A549 (cell line): ENCODE measurements around the gene TLR2. TPM values are rescaled to one million over a fixed set of nuclear protein-coding genes. Genes with fewer than 3 reads are reported as not detected.

Experiments used
- ATAC-seq, 2 experiments: fragments of 200-7000 bp in 1 of 2; fragments of >200 bp in 1 of 2; cut with Nextera tagmentation in 1 of 2; cut with Tn5 transposase in 1 of 2; 3 replicates each; pipeline versions ENCODE4 v1.8.0 to v1.9.1; 2018 to 2020; ENCODE audit warnings: mild to moderate bottlenecking in 1 of 2, moderate library complexity in 1 of 2
- CTCF ChIA-PET: fragments of 300-600 bp; sonication (Branson Sonifier 250); formaldehyde crosslinking; extraction: SDS; loops from one replicate; lab custom pipeline; 2021; ENCODE audit warnings: antibody characterized with exemption, inconsistent platforms; lab: Yijun Ruan, JAX
- POLR2A ChIA-PET: fragments of 350-600 bp; formaldehyde crosslinking; extraction: SDS; loops from one replicate; lab custom pipeline; 2021; ENCODE audit warnings: antibody characterized with exemption, inconsistent platforms; lab: Yijun Ruan, JAX
- DNase-seq, 2 experiments: peaks; one replicate each; pipeline versions ENCODE4 v3.0.0 to v3.0.0-alpha.2; 2011 to 2016; ENCODE audit warnings: low read depth in 1 of 2, low spot score in 1 of 2
- FAIRE-seq: peaks from 2 replicates; lab custom pipeline; 2011; peaks lifted over from hg19 to GRCh38; lab: Jason Lieb, UNC
- H3K27ac ChIP-seq, 2 experiments: fragments of >200 bp; sonication (Bioruptor Twin); formaldehyde crosslinking; 3 replicates each; pipeline ENCODE4 v1.5.1; 2016 to 2017
- H3K4me1 ChIP-seq: fragments of >200 bp; sonication (Bioruptor Twin); formaldehyde crosslinking; 3 replicates; pipeline ENCODE4 v1.6.1; 2016
- H3K4me2 ChIP-seq: fragments of >200 bp; sonication (Bioruptor Twin); formaldehyde crosslinking; 3 replicates; pipeline ENCODE4 v1.6.1; 2016
- H3K4me3 ChIP-seq: fragments of >200 bp; sonication (Bioruptor Twin); formaldehyde crosslinking; 3 replicates; pipeline ENCODE4 v1.5.1; 2016
- H3K9me3 ChIP-seq: fragments of >200 bp; sonication (Bioruptor Twin); formaldehyde crosslinking; 3 replicates; pipeline ENCODE4 v1.6.1; 2016
- CEBPB ChIP-seq, 2 experiments: fragments of >200 bp in 1 of 2; sonication (Bioruptor Twin) in 1 of 2; formaldehyde crosslinking in 1 of 2; IDR thresholded peaks; 2 replicates each; pipeline ENCODE4 v1.6.1; 2012 to 2016
- CHD2 ChIP-seq: fragments of 150-350 bp; IDR thresholded peaks from 2 replicates; pipeline ENCODE4 v1.6.1; 2014; ENCODE audit warnings: low read length; ENCODE audit not compliant: partially characterized antibody
- CHD4 ChIP-seq: fragments of 200-600 bp; sonication (generic); IDR thresholded peaks from 2 replicates; pipeline ENCODE4 v1.6.1; 2016; ENCODE audit warnings: antibody characterized with exemption, mild to moderate bottlenecking, borderline replicate concordance
- EHMT2 ChIP-seq: fragments of 200-600 bp; sonication (generic); IDR thresholded peaks from 2 replicates; pipeline ENCODE4 v1.6.1; 2016; ENCODE audit warnings: antibody characterized with exemption, low read depth, mild to moderate bottlenecking, moderate library complexity
- EP300 ChIP-seq, 2 experiments: fragments of >200 bp; sonication (Bioruptor Twin); formaldehyde crosslinking; IDR thresholded peaks; 2 replicates in 1 of 2; 3 replicates in 1 of 2; pipeline ENCODE4 v1.6.1; 2016 to 2017
- ESRRA ChIP-seq: fragments of 150-350 bp; IDR thresholded peaks from 2 replicates; pipeline ENCODE4 v1.6.1; 2014; ENCODE audit warnings: mild to moderate bottlenecking, low read length, borderline replicate concordance
- FOSB ChIP-seq: fragments of 250-450 bp; sonication (Bioruptor Pico); IDR thresholded peaks from 2 replicates; pipeline ENCODE4 v1.5.0; 2020; ENCODE audit warnings: mild to moderate bottlenecking, moderate library complexity
- GATA3 ChIP-seq: IDR thresholded peaks from 2 replicates; pipeline ENCODE4 v1.6.1; 2012; ENCODE audit warnings: borderline replicate concordance
- HEYL ChIP-seq: fragments of 250-450 bp; sonication (Bioruptor Pico); IDR thresholded peaks from 2 replicates; pipeline ENCODE4 v1.8.0; 2021; ENCODE audit warnings: mild to moderate bottlenecking, moderate library complexity
- HMGXB4 ChIP-seq: fragments of 250-450 bp; sonication (Bioruptor Pico); IDR thresholded peaks from 2 replicates; pipeline ENCODE4 v1.5.0; 2021; ENCODE audit warnings: mild to moderate bottlenecking, moderate library complexity, borderline replicate concordance
- HOXA7 ChIP-seq: fragments of 250-450 bp; sonication (Bioruptor Pico); IDR thresholded peaks from 2 replicates; pipeline ENCODE4 v1.5.0; 2020; ENCODE audit warnings: mild to moderate bottlenecking, moderate library complexity
- HOXB13 ChIP-seq: fragments of 250-450 bp; sonication (Bioruptor Pico); IDR thresholded peaks from 2 replicates; pipeline ENCODE4 v1.5.0; 2020; ENCODE audit warnings: low read depth, mild to moderate bottlenecking, moderate library complexity
- JUN ChIP-seq, 2 experiments: fragments of >200 bp; sonication (Bioruptor Twin); formaldehyde crosslinking; IDR thresholded peaks; 2 replicates in 1 of 2; 3 replicates in 1 of 2; pipeline ENCODE4 v1.6.1; 2016 to 2017
- JUNB ChIP-seq: fragments of >200 bp; sonication (Bioruptor Twin); formaldehyde crosslinking; IDR thresholded peaks from 2 replicates; pipeline ENCODE4 v1.6.1; 2016
- KDM1A ChIP-seq: fragments of 200-600 bp; sonication (generic); IDR thresholded peaks from 2 replicates; pipeline ENCODE4 v1.6.1; 2016; ENCODE audit warnings: low read depth, mild to moderate bottlenecking
- MAZ ChIP-seq: fragments of 150-350 bp; IDR thresholded peaks from 2 replicates; pipeline ENCODE4 v1.6.1; 2014; ENCODE audit warnings: antibody characterized with exemption, low read depth, low read length, borderline replicate concordance
- PBX3 ChIP-seq: IDR thresholded peaks from 2 replicates; pipeline ENCODE4 v1.6.1; 2012
- RARB ChIP-seq: fragments of 250-450 bp; sonication (Bioruptor Pico); IDR thresholded peaks from 2 replicates; pipeline ENCODE4 v1.8.0; 2021; ENCODE audit warnings: mild to moderate bottlenecking, moderate library complexity
- RCOR1 ChIP-seq: fragments of 150-350 bp; IDR thresholded peaks from 2 replicates; pipeline ENCODE4 v1.6.1; 2014; ENCODE audit warnings: antibody characterized with exemption, low read length, low read depth
- TP53 ChIP-seq: fragments of 250-450 bp; sonication (Bioruptor Pico); IDR thresholded peaks from 2 replicates; pipeline ENCODE4 v1.5.0; 2021; ENCODE audit warnings: mild to moderate bottlenecking, moderate library complexity
- ZNF302 ChIP-seq: fragments of 250-450 bp; sonication (Bioruptor Pico); IDR thresholded peaks from 2 replicates; pipeline ENCODE4 v1.9.0; 2021; ENCODE audit warnings: inconsistent platforms, mild to moderate bottlenecking, moderate library complexity
- ZSCAN20 ChIP-seq: fragments of 250-450 bp; sonication (Bioruptor Pico); IDR thresholded peaks from 2 replicates; pipeline ENCODE4 v1.8.0; 2022; ENCODE audit warnings: mild to moderate bottlenecking, moderate library complexity
- WGBS: methylation state at CpG from one replicate; pipeline ENCODE4 v1.1.6; 2017; ENCODE audit errors: missing lambda C conversion rate; 5-methylcytosine and 5-hydroxymethylcytosine counted together
- polyA plus RNA-seq, 4 experiments: library from polyadenylated mRNA; depleted of rRNA in 3 of 4; stranded (reverse); fragments of >200 nt; fragmentation: RNase III in 1 of 4; extraction: RNeasy Plus Mini Kit Qiagen cat#74134 plus additional on column Dnase treatment in 1 of 4; gene quantifications; 2 replicates in 3 of 4; 3 replicates in 1 of 4; pipeline ENCODE4 v1.2.3, GENCODE V29; 2011 to 2017
- TF ChIP-seq, protein P1 (sequence below): fragments of 200-600 bp; sonication (generic); IDR thresholded peaks from 2 replicates; pipeline ENCODE4 v1.6.1; 2016; ENCODE audit warnings: antibody characterized with exemption, mild to moderate bottlenecking, moderate library complexity
- TF ChIP-seq, protein P2 (sequence below): fragments of >200 bp; sonication (Bioruptor Twin); formaldehyde crosslinking; IDR thresholded peaks from 2 replicates; pipeline ENCODE4 v1.6.1; 2016

TLR2 gene
- polyA plus RNA-seq, 2 of the 4 experiments (the other 2 are of a cell fraction): 0.14 TPM; not detected in 1

DNA sequence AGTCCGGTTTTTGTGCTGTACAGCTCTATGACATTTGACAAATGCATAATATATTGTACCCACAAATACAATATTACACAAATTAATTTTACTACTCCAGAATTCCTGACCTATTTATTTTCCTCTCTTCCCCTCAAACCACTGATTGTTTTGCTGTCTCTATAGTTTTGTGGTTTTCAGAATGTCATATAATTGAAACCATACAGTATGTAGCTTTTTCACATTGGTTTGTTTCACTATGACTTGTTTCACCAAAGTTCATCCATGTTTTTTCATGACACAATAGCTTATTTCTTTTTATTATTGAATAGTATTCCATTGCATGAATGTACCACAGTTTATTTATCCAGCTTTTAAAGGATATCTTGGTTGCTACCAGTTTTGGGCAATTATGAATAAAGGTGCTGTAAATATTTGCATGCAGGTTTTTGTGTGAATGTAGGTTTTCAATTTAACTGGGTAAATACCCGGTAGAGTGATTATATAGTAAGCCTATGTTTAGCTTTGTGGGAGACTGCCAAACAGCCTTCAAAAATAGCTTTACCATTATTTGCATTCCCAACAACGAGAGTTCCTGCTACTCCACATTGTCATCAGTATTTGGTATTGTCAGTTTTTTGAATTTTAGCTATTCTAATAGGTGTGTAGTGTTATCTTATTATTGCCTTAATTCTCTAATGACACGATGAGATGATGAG, 49.8 kb downstream of the TLR2 start:
- ATAC-seq: no peak
- Histone ChIP-seq H3K27ac (no peak overlapping the region), H3K4me3 (no peak overlapping the region), H3K4me1 (no peaks in the 10 kb centered on the region), H3K9me3 (no peaks in the 10 kb centered on the region), H3K4me2 (no peak overlapping the region)
- WGBS: 5% methylated on average over 4 of the region's 4 CpGs
- DNase-seq: no peak
- no peak for TF ChIP-seq EHMT2
- no peak for TF ChIP-seq HMGXB4 (CRISPR knock-in tag)
- TF ChIP-seq PBX3: no peak
- no peak for TF ChIP-seq CHD4
- TF ChIP-seq ZNF302 (CRISPR knock-in tag): no peak
- no peak for TF ChIP-seq GATA3
- no peak for TF ChIP-seq RCOR1
- TF ChIP-seq FOSB (CRISPR knock-in tag): no peak
- no peak for TF ChIP-seq JUN (IDR thresholded peaks at IDR 0.05)
- TF ChIP-seq, protein P1, sequence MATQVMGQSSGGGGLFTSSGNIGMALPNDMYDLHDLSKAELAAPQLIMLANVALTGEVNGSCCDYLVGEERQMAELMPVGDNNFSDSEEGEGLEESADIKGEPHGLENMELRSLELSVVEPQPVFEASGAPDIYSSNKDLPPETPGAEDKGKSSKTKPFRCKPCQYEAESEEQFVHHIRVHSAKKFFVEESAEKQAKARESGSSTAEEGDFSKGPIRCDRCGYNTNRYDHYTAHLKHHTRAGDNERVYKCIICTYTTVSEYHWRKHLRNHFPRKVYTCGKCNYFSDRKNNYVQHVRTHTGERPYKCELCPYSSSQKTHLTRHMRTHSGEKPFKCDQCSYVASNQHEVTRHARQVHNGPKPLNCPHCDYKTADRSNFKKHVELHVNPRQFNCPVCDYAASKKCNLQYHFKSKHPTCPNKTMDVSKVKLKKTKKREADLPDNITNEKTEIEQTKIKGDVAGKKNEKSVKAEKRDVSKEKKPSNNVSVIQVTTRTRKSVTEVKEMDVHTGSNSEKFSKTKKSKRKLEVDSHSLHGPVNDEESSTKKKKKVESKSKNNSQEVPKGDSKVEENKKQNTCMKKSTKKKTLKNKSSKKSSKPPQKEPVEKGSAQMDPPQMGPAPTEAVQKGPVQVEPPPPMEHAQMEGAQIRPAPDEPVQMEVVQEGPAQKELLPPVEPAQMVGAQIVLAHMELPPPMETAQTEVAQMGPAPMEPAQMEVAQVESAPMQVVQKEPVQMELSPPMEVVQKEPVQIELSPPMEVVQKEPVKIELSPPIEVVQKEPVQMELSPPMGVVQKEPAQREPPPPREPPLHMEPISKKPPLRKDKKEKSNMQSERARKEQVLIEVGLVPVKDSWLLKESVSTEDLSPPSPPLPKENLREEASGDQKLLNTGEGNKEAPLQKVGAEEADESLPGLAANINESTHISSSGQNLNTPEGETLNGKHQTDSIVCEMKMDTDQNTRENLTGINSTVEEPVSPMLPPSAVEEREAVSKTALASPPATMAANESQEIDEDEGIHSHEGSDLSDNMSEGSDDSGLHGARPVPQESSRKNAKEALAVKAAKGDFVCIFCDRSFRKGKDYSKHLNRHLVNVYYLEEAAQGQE: no peak
- TF ChIP-seq HOXB13 (CRISPR knock-in tag): no peak
- TF ChIP-seq JUNB: no peak
- no peak for TF ChIP-seq ZSCAN20 (CRISPR knock-in tag)
- TF ChIP-seq CEBPB (IDR thresholded peaks at IDR 0.05): no peak
- no peak for TF ChIP-seq RARB (CRISPR knock-in tag)
- TF ChIP-seq HEYL (CRISPR knock-in tag): no peak
- no peak for TF ChIP-seq CHD2
- no peak for TF ChIP-seq EP300 (IDR thresholded peaks at IDR 0.05)
- no peak for TF ChIP-seq HOXA7 (CRISPR knock-in tag)
- TF ChIP-seq, all 56 proteins: peak for 0
- CTCF ChIA-PET: no interaction called here
- POLR2A ChIA-PET: no interaction called here
- no peak for FAIRE-seq

- ChIA-PET CTCF (no interaction called here), POLR2A (no interaction called here)
- FAIRE-seq (no peak), ATAC-seq (no peak), DNase-seq (no peak)
- no peak overlapping the region for H3K4me3 ChIP-seq
- no peaks in the 10 kb centered on the region for H3K4me1 ChIP-seq
- no peak for TF ChIP-seq MAZ
- TF ChIP-seq, protein P2, sequence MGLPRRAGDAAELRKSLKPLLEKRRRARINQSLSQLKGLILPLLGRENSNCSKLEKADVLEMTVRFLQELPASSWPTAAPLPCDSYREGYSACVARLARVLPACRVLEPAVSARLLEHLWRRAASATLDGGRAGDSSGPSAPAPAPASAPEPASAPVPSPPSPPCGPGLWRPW: no peak
- TF ChIP-seq RARB (CRISPR knock-in tag): no peak
- no peak for TF ChIP-seq KDM1A
- no peak for TF ChIP-seq GATA3
- TF ChIP-seq TP53: no peak
- no peak for TF ChIP-seq ESRRA
- TF ChIP-seq, all 56 proteins: peak for 0
- peaks cover 4% of the 10 kb centered on the region; the same call in 1 of the 3 replicates for H3K9me3 ChIP-seq
- H3K4me2 ChIP-seq: no peak overlapping the region
- no peak overlapping the region for H3K27ac ChIP-seq
These were observed 51.9 kb downstream of the TLR2 start for GRCh38 chr4:153735906-153736461.
